ENCODE results near the gene NEAT1.

NEAT1 gene

GRCh38 chr11:65492387-65492636, 69.7 kb downstream of the NEAT1 start:
- no peaks in the 10 kb centered on the region for H3K9me3 ChIP-seq (ENCODE audit: control insufficient read depth, insufficient read depth, low read depth, low read length)
- H3K27me3 ChIP-seq (ENCODE audit: control insufficient read depth, insufficient read depth, low read length), result no peaks in the 10 kb centered on the region
- peaks cover 80% of the 10 kb centered on the region for H3K4me1 ChIP-seq (ENCODE audit: control insufficient read depth, insufficient read depth, low read length)
- peak overlapping the region; percentile 63 for H3K9ac ChIP-seq (ENCODE audit: low read length)
- no peak overlapping the region; the same call in 1 of the 2 replicates for H3K4me3 ChIP-seq (ENCODE audit: low read depth, low read length)
- H3K36me3 ChIP-seq (ENCODE audit: control insufficient read depth, insufficient read depth, low read length), result no peaks in the 10 kb centered on the region
- peak overlapping the region; percentile 3; the same call in 1 of the 2 replicates for H3K27ac ChIP-seq (ENCODE audit: low read depth, low read length)

- no peak overlapping the region for H3K4me3 ChIP-seq (ENCODE audit: low read depth, low read length)
- peak overlapping the region; percentile 3; the same call in 1 of the 2 replicates for H3K27ac ChIP-seq (ENCODE audit: low read depth, low read length)
- H3K9me3 ChIP-seq (ENCODE audit: control insufficient read depth, insufficient read depth, low read depth, low read length), result no peaks in the 10 kb centered on the region
- H3K27me3 ChIP-seq (ENCODE audit: control insufficient read depth, insufficient read depth, low read length), result no peaks in the 10 kb centered on the region
- H3K4me1 ChIP-seq (ENCODE audit: control insufficient read depth, insufficient read depth, low read length), result peaks cover 78% of the 10 kb centered on the region
- no peaks in the 10 kb centered on the region for H3K36me3 ChIP-seq (ENCODE audit: control insufficient read depth, insufficient read depth, low read length)
- H3K9ac ChIP-seq (ENCODE audit: low read length), result peak overlapping the region; percentile 63
Observed at GRCh38 chr11:65492637-65493366, 70.2 kb downstream of the NEAT1 start.

DNA sequence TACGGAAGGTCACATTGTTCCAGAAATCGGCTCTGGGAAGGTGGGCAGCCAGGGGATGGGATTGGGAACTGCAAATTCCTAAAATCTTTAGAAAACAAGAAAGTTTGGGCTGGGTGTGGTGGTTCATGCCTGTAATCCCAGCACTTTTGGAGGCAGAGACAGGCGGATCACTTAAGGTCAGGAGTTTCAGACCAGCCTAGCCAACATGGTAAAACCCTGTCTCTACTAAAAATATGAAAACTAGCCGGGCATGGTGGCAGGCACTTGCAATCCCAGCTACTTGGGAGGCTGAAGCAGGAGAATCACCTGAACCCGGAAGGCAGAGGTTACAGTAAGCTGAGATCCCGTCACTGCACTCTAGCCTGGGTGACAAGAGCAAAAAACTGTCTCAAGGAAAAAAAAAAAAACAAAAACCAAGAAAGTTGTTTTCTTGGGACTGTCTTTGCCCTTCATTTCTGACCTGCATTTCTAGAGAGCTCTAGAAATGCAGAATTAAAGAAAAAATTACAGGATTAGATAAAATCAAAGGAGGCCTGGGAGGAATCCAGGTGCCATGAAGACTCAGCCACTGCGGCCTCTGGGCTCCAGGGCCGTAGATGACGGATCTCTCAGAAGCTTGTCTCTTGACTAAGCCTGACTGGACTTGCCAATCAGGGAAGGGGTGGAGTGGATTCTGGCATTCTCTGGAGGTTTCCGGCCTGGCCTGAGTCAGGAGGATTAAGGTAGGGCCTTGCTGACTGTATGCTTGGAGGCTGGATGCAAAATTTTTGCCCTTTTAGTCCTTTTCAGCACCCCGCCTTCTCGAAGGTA, 71.0 kb downstream of the NEAT1 start:
- peaks cover 71% of the 10 kb centered on the region for H3K4me1 ChIP-seq (ENCODE audit: control insufficient read depth, insufficient read depth, low read length)
- no peaks in the 10 kb centered on the region for H3K36me3 ChIP-seq (ENCODE audit: control insufficient read depth, insufficient read depth, low read length)
- H3K9me3 ChIP-seq (ENCODE audit: control insufficient read depth, insufficient read depth, low read depth, low read length), result no peaks in the 10 kb centered on the region
- no peak overlapping the region for H3K4me3 ChIP-seq (ENCODE audit: low read depth, low read length)
- peak overlapping the region; percentile 29 for H3K9ac ChIP-seq (ENCODE audit: low read length)
- peak overlapping the region; percentile 33; the same call in 1 of the 2 replicates for H3K27ac ChIP-seq (ENCODE audit: low read depth, low read length)
- H3K27me3 ChIP-seq (ENCODE audit: control insufficient read depth, insufficient read depth, low read length), result no peaks in the 10 kb centered on the region
